Suppressor macrophage (primary cell): ENCODE measurements around the gene CEP78.
A peak's percentile ranks its signal among the peaks of the same experiment; 100 is the strongest.
"Not testable (repeated sequence)": the region's sequence is repeated elsewhere in the genome, so short reads cannot be mapped to it uniquely, and the experiment has no call there.

Source experiments
- DNase-seq, 4 experiments: peaks; one replicate each; pipeline ENCODE4 v3.0.0-alpha.2; 2020 to 2022

The CEP78 gene

GRCh38 chr9:78235256-78235761 lies 566 bp upstream of the CEP78 start:
- DNase-seq: peak in 1 of 4 experiments; percentile 16

DNA sequence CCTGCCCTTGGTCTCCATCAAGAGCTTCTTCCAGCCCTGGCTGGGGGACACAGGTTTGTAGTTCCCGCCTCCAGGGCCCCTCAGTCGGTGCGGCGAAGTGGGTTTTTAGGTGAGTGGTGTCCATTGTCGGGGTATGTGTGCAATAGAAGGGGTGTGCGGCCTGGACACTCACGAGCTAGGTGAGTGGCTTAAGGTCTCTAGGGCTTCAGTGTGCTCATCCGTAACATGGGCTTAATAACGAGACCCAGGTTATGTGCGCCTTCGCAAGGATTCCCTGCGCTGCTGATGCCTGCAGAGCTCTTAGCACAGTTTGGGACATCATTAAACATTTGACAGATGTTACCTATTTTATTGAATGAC lies 656 bp downstream of the CEP78 start:
- no peak for DNase-seq

GRCh38 chr9:78238046-78239038 lies 2.5 kb downstream of the CEP78 start:
- DNase-seq: no peak

- DNase-seq: no peak
These were observed 3.6 kb downstream of the CEP78 start for GRCh38 chr9:78239506-78239905.

DNA sequence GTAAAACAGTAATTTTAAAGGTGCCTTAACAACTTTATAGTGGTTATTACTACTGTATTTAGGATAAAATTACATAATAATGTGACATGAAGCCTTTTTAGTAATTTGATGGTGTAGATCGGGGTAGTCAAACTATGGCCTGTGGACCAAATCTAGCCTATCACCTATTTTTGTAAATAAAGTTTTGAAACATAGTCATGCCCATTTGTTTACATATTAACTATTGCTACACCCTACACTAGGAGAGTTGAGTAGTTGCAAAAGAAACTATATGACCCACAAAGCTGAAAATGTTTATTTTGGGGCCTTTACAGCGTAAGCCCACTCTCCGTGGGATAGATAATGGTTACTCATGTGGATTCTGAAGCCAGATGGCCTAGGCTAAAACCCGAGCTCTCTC lies 6.2 kb downstream of the CEP78 start:
- DNase-seq: no peak

DNA sequence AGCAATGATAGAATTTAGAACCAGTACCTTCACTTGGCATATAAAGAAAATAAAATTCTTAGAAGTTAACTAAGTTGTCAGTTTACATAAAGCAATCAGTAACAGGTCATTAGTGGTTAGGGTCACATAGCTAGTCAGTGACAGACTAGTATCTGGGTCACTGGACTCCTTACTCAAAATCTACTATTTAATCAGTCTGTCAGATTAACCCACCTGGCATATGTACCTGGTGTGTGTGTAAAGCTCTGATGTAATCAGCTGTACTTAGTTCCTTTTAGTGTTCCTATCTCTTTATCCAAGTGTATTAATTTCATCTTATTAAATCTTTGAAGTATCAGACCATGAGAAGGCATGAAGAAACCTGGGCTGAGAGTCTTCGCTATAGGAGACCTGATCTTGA lies 7.3 kb downstream of the CEP78 start:
- no peak for DNase-seq

- DNase-seq: no peak
These were observed 9.5 kb downstream of the CEP78 start for GRCh38 chr9:78245401-78245800.

DNA sequence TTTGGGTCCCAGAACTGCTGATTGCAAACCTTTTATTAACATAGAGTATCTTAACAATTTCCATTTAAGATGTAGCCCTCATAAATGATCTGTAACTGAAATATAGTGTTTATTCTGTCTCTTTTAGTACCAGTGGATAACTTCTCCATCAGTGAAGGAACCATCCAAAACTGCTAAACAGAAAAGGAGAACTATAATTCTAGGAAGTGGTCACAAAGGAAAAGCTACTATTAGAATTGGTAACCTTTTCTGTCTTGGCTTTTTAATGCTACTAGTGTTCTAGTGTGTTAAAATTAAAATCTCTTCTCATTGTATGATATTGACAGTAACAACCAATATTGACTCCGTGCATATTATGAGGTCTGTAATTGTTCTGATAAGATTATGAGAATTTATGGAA lies 12.8 kb downstream of the CEP78 start:
- DNase-seq: peak in 2 of 4 experiments; percentile 45 to 52

GRCh38 chr9:78249542-78249941 lies 13.7 kb downstream of the CEP78 start:
- DNase-seq: no peak

- DNase-seq: peak in 2 of 4 experiments; percentile 25 to 26
These were observed 16.7 kb downstream of the CEP78 start for GRCh38 chr9:78252616-78253015.

DNA sequence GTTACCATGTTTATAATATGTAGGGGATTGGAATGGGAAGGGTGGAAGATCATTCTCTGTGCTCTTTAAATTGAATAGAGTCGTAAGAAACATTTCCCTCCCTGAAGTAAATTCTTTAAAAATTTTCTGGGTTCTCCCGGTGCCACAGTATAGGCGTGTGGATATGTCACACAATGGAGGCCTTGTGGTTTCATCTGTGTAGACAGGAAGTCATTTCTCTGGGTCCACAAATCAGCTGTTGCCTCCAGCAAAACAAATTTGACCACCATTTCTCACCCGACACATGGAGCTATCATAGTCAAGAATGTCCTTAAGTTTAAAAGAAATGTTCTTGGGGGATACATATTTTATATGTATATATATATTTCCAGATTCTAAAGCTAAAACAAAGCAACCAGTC lies 17.4 kb downstream of the CEP78 start:
- no peak for DNase-seq

DNA sequence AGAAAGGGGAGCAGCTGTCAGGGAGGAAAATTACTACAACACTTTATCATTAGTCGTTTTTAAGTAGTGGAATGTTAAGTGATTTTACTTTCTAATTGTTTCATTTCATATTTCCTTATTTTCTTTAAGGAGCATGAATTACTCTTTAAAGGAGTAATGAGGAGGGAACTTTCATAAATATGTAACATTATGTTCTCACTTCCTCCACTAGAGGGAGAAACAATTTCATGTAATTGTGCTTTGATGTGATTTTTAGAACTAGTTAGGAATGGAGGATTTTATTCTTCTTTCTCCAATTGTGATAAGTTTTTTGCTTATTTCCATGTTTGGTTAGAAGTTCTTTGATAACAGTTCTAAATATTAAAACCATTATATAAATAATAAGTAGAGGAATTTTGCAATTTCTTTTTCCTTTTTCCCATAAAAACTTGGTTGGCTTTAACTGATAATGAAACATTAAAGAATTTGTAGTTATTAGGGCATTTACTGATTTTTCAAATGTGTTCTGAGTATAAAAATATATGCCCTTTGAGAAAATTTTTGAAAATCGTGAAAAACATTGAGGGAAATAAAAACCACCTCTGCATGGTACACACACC lies 25.6 kb downstream of the CEP78 start:
- DNase-seq: peak in 2 of 4 experiments; percentile 47 to 62

- DNase-seq: no peak
These were observed 26.8 kb downstream of the CEP78 start for GRCh38 chr9:78262655-78263054.

- DNase-seq: no peak
These were observed 32.0 kb downstream of the CEP78 start for GRCh38 chr9:78267889-78268288.

DNA sequence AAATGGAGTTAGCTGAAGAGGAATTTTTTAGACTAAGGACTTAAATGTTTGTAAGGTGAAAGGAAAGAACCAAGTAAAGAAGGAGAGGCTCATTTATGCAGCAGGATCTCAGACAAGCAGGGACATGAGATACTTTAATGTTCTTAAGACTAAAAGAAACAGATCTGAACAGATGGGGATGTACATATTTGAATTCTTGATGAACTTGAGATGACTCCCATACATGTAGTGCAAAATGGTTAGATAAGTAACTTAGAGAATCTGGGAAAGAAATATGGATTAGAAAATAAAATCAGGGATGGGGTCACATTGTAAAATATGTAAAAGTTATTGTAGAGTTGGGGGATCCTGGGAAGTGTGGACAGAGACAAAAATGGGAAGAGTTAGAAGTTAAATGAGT lies 33.9 kb downstream of the CEP78 start:
- no peak for DNase-seq

- DNase-seq: no peak
These were observed 36.4 kb downstream of the CEP78 start for GRCh38 chr9:78272307-78272706.

- DNase-seq: no peak
These were observed 37.9 kb downstream of the CEP78 start for GRCh38 chr9:78273761-78274160.

GRCh38 chr9:78278177-78278777 lies 42.4 kb downstream of the CEP78 start:
- DNase-seq: peak in 2 of 4 experiments; percentile 14 to 34

DNA sequence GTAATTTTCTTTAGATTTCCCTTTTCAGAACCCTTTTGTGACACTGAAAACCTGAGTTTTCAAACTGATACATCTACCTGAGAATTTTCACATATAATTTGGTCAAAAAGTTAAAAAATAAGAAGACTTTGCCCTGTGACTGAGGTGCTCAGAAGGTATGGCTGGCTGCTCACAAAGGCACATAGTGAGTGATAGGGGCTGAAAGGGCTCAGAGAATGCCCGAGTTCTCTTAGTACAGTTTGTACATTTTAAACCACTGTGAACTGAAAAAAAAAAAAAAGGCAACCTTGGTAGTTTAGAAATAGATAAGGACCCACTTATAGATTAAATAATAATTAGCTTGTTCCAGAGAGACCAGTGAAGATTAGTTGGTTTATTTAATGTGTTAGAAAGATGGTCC lies 42.9 kb downstream of the CEP78 start:
- no peak for DNase-seq

DNA sequence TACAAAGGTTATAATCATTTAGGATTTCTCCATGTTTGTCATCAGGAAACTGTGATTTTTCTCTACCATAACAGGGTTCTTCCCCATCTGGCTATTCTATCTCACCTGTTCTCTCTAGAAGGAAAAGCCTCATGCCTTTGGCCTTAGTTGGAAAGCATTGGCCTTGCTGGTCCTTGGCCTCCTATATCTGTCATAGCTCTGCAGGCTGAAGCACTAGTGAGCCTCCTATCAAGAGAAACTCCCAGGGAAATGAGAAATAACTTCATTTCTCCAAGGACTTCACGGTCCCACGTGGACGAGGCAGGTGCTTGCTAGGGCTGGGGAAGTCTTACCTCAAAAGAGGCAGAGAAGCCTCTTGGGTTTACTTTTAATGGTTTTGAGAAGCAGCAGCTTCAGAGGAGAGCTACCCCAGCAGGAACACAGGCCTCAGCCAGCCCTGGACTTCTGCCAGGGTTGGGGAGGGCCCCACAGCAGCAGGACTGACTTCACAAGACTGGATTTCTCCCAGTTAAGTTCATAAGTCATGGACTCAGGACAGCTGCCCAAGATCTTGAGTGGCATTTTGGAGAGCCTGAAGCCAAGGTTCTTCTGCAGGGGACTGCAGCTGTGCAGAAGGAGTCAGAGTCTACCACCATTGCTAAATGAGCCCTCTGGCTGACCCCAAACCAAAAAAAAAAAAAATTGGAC lies 45.2 kb downstream of the CEP78 start:
- DNase-seq: no peak

- not testable (repeated sequence) for DNase-seq
These were observed 48.3 kb downstream of the CEP78 start for GRCh38 chr9:78284181-78284580.

- DNase-seq: no peak
These were observed 50.2 kb downstream of the CEP78 start for GRCh38 chr9:78286125-78286524.

DNA sequence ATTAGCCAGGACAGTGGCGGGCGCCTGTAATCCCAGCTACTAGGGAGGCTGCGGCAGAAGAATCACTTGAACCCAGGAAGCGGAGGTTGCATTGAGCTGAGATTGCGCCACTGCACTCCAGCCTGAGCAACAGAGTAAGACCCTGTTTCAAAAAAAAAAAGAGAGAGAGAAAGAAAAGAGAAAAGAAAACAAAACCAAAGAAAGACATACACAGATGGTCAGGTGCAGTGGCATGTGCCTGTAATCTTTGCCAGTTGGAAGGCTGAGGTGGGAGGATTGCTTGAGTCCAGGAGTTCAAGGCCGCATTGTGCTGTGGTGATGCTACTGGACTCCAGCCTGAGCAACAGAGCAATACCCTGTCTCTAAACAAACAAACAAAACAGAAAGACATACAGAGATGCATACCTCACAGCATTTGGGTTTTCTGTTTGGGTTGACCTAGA lies 51.1 kb downstream of the CEP78 start:
- no peak for DNase-seq
